Psoas muscle (tissue), 8 donors: ENCODE results near the gene MAMLD1. TPM values are rescaled to one million over a fixed set of nuclear protein-coding genes. Genes with fewer than 3 reads are reported as not detected.
A peak's percentile ranks its signal among the peaks of the same experiment; 100 is the strongest.

Source experiments
- ATAC-seq, 4 donors: fragments of 200-7000 bp; cut with Tn5 transposase; one replicate each; pipeline ENCODE4 v1.9.1; 2020; ENCODE audit warnings: moderate library complexity in 3 of 4, mild to moderate bottlenecking in 2 of 4
- DNase-seq, 2 donors: peaks; one replicate each; pipeline ENCODE4 v3.0.0-alpha.2; 2020
- H3K27ac ChIP-seq: fragments of 200-600 bp; one replicate; pipeline ENCODE4 v1.8.0; 2022
- H3K27me3 ChIP-seq, 3 donors: fragments of 200-600 bp in 1 of 3; one replicate each; pipeline versions ENCODE4 v1.6.1 to v1.8.0; 2013 to 2022; ENCODE audit warnings: low read length in 2 of 3, mild to moderate bottlenecking in 2 of 3, moderate library complexity in 1 of 3; ENCODE audit not compliant: insufficient read depth in 3 of 3
- H3K36me3 ChIP-seq, 2 donors: fragments of 200-600 bp in 1 of 2; one replicate each; pipeline versions ENCODE4 v1.6.1 to v1.8.0; 2013 to 2022; ENCODE audit warnings: low read depth in 1 of 2, mild to moderate bottlenecking in 1 of 2, moderate library complexity in 1 of 2; ENCODE audit not compliant: insufficient read depth in 1 of 2
- H3K4me1 ChIP-seq: fragments of 200-600 bp; one replicate; pipeline ENCODE4 v1.8.0; 2022
- H3K4me3 ChIP-seq: fragments of 200-600 bp; one replicate; pipeline ENCODE4 v1.8.0; 2022; ENCODE audit warnings: mild to moderate bottlenecking
- H3K9me3 ChIP-seq: fragments of 200-600 bp; one replicate; pipeline ENCODE4 v1.8.0; 2022
- CTCF ChIP-seq: fragments of 200-600 bp; IDR thresholded peaks from one replicate; pipeline ENCODE4 v1.8.0; 2022; ENCODE audit warnings: antibody characterized with exemption
- WGBS, 3 donors: extraction: QIAGEN DNeasy Blood & Tissue Kit; methylation state at CpG; one replicate each; pipeline versions ENCODE4 v1.1.6 to v1.1.7; 2013; 5-methylcytosine and 5-hydroxymethylcytosine counted together
- intact Hi-C, 2 donors: fragments of 100-400 bp; cut with DNase I; formaldehyde crosslinking; loops; one replicate each; pipeline versions ENCODE4 v1.11.0 to v1.14.2; 2022
- polyA plus RNA-seq, 3 donors: library from polyadenylated mRNA; stranded (reverse); fragments of 200-250 nt; gene quantifications; one replicate each; pipeline ENCODE4 v1.2.3, GENCODE V29; 2013
- total RNA-seq, 4 donors: library from RNA; stranded (reverse); fragmentation: NEBNext Ultra II Directional in 2 of 4; extraction: Animal tissue kit (Norgen Biotek cat#: 25700) in 2 of 4; gene quantifications; one replicate each; pipeline versions ENCODE4 v1.2.1 to v1.2.4, GENCODE V29; 2021 to 2023
- donor health status: healthy with polysubstance abuse.
- donor health status: DM: no; HTN: no; CAD: no; lungs with moderate emphysema.
- donor health status: Bipolar disorder and iron deficiency.
- donor health status: healthy.
- donor health status: DM: yes; HTN: yes; CAD: no.
- donor health status: DM: no; HTN: no; CAD: no.
- donor health status: DM: no; HTN: no; CAD: no.
- donor health status: DM: yes; HTN: yes; CAD: no.

Gene MAMLD1
- total and polyA plus RNA-seq, 7 donors: 1.3 to 4.5 (median 2.2) TPM

GRCh38 chrX:150508018-150508417, 144.9 kb downstream of the MAMLD1 start:
- TF ChIP-seq CTCF: no peak
- peak overlapping the region; percentile 21 for H3K27ac ChIP-seq
- H3K9me3 ChIP-seq: no peaks in the 10 kb centered on the region
- no peak overlapping the region for H3K4me3 ChIP-seq
- intact Hi-C loops: no loop called here
- no peaks in the 10 kb centered on the region for H3K4me1 ChIP-seq
- no peaks in the 10 kb centered on the region for H3K27me3 ChIP-seq
- 29 to 45% (median 31%) methylated on average over 5 of the region's 5 CpGs for WGBS, 3 donors
- DNase-seq: no peak
- ATAC-seq: peak in 3 of 4 donors; percentile 31 to 45 (median 42)
- H3K36me3 ChIP-seq: no peaks in the 10 kb centered on the region

GRCh38 chrX:150508451-150509367, 145.6 kb downstream of the MAMLD1 start:
- ATAC-seq (peak; percentile 27 to 63 (median 46)), DNase-seq (peak; percentile 43 to 63)
- Histone ChIP-seq H3K27me3 (no peaks in the 10 kb centered on the region), H3K4me1 (no peaks in the 10 kb centered on the region), H3K27ac (peak overlapping the region; percentile 21), H3K4me3 (no peak overlapping the region), H3K36me3 (no peaks in the 10 kb centered on the region), H3K9me3 (no peaks in the 10 kb centered on the region)
- no peak for TF ChIP-seq CTCF
- intact Hi-C loops: no loop called here
- WGBS, 3 donors: 29 to 35% (median 30%) methylated on average over 10 to 16 of the region's 16 CpGs

- intact Hi-C loops: no loop called here
- ATAC-seq (no peak), DNase-seq (no peak)
- no peaks in the 10 kb centered on the region for H3K4me1 ChIP-seq
- no peaks in the 10 kb centered on the region for H3K36me3 ChIP-seq
- WGBS, 3 donors: 78 to 89% (median 81%) methylated on average over 5 of the region's 5 CpGs
- H3K27me3 ChIP-seq: no peaks in the 10 kb centered on the region
- no peaks in the 10 kb centered on the region for H3K9me3 ChIP-seq
- H3K4me3 ChIP-seq: no peak overlapping the region
- TF ChIP-seq CTCF: no peak
- no peak overlapping the region for H3K27ac ChIP-seq
Measured at GRCh38 chrX:150509703-150510102, 146.6 kb downstream of the MAMLD1 start.

- Histone ChIP-seq H3K27me3 (no peaks in the 10 kb centered on the region), H3K4me1 (no peaks in the 10 kb centered on the region), H3K9me3 (no peaks in the 10 kb centered on the region), H3K4me3 (no peak overlapping the region), H3K36me3 (no peaks in the 10 kb centered on the region), H3K27ac (peak overlapping the region; percentile 55)
- intact Hi-C loops: no loop called here
- no peak for TF ChIP-seq CTCF
- ATAC-seq: peak; percentile 37 to 66 (median 55)
- WGBS, 3 donors: 36 to 57% (median 48%) methylated on average over 12 to 14 of the region's 14 CpGs
- no peak for DNase-seq
Measured at GRCh38 chrX:150512461-150512901, 149.4 kb downstream of the MAMLD1 start.
